ENCODE measurements around the gene NDST3.

NDST3 gene

DNA sequence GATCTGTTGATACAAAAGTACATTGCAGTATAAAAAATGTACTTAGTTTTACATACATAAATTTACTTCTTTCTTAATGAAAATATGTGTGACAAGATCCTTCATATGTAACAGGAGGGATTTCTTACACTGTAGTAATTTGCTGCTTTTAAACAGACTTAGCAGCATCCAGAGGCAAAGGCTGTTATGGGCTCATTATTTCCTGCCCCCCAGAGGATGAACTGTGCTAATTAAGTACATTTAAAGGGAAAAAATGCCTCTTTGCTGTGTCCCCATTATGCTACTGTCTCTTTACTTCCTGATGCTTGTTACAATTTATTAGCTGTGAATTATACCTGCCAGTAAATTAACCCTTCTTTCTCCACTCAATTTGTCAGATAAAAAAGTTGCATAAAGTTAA is 47.1 kb downstream of the NDST3 start:
- no peak for DNase-seq (ENCODE audit: low read depth)

DNA sequence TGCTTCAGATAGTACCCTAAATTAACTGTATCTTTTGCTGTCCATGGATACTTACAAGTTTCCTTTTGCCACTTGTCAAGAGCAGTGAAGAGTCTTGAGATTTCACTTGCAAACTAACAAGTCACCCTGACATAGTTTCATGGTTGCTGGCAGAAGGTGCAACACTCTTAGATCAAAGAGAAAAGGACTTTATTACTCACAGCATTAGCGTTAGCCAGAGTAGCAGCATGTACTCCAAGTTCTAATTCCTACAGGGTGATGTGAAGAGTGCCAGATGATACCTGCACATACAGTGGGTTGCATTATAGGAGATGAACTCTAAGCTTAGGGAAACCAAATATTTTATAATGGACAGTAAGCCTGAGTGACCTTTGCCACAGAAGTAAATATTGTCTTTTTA is 47.9 kb downstream of the NDST3 start:
- no peak for DNase-seq (ENCODE audit: low read depth)

DNA sequence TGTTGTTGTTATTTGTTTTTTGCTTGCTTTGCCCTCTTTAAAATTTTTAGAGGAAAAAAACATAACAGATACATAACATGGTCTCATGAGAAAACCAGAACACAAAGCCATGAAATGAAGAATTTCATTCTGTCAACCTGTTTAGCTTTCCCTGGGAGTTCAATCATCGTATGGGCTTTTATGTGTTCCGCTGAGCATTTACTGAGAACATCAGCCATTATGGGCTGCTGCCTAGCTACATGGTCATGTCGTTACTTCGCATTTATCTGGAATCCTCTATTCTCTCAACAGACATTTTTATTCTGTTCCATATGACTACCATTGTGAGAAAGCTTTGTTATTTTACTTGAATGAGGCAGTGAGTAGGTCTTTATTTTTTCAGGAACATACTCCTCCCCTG is 51.4 kb downstream of the NDST3 start:
- no peak for DNase-seq (ENCODE audit: low read depth)

GRCh38 chr4:118086344-118086743 is 52.1 kb downstream of the NDST3 start:
- no peak for DNase-seq (ENCODE audit: low read depth)

DNA sequence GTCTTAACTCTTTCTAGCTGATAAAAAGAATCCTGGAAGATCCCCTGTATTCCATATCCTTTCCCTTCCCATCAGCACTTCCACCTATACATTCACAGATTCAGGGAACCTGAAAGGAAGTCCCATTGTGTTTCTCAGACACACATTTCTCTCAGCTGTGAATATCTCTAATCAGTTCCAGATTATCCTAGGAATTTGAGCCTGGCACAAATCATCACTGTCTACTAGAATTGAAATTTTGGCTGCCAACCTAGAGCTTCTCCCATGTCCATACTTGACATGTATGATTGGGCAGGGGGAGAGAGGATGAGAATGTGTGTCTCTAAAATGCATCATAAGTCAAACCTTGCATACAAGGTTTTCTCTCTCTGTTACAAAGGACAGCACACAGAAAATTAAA is 53.1 kb downstream of the NDST3 start:
- no peak for DNase-seq (ENCODE audit: low read depth)

DNA sequence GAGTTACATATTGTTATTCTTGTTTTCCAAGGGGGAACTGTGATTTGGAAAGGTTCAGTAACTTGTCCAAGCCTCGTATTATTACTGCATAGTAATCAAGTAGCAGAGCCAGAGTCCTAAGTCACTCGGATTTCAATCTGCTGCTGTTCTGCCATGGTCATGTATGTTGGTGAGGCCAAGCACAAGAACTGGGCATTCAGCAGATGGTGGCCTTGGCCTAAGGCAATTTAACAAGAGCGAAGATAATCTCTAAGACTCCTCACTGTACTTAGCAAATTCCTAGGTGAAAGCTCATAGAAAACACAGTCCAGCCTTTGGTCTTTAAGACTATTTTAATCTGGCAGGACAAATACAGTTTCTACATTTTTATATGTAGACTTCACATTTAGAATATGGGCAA is 64.8 kb downstream of the NDST3 start:
- DNase-seq (ENCODE audit: low read depth), result no peak

- no peak for DNase-seq (ENCODE audit: low read depth)
Observed at GRCh38 chr4:118102195-118102594, 67.9 kb downstream of the NDST3 start.

- DNase-seq (ENCODE audit: low read depth), result no peak
Observed at GRCh38 chr4:118112117-118113046, 78.1 kb downstream of the NDST3 start.

DNA sequence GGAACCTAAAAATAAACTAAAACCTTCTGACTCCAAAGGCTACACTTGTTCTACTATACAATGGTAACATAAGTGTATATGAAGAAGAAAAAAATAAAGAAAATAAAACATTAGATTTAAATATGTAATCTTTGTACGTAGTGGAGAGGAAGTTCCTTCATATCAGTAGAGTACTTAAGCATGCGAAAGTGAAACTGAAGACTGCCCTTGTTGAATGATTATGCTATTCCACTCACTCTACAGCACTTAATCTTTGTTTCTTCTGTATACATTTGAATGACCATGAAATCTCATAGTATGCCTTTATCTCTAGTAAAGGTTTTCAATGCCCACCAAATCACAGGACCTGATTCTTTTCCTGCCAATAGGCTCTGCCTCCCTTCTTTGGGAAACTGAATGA is 78.9 kb downstream of the NDST3 start:
- no peak for DNase-seq (ENCODE audit: low read depth)

- no peak for DNase-seq (ENCODE audit: low read depth)
Observed at GRCh38 chr4:118114720-118115119, 80.4 kb downstream of the NDST3 start.

- no peak for DNase-seq (ENCODE audit: low read depth)
Observed at GRCh38 chr4:118120120-118120760, 86.0 kb downstream of the NDST3 start.

- no peak for DNase-seq (ENCODE audit: low read depth)
Observed at GRCh38 chr4:118124997-118125396, 90.7 kb downstream of the NDST3 start.

DNA sequence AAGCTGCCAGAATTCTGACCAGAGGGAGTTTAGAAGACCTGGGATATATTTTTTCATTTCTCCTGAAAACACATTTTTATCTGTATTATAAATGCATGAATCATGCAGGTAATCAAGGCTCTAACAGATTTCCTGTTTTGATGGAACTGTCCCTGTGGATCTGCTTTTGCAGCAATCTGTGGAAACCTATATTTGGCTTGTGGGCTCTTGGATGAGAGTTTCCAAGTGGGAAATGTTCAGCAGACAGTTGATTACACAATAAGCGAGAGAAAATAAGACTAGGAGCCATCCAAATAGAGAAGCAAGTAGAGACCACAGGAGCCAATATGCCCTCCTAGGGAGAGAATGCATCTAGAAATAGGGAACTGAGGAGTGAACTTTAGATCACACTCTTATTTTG is 105.0 kb downstream of the NDST3 start:
- no peak for DNase-seq (ENCODE audit: low read depth)

- no peak for DNase-seq (ENCODE audit: low read depth)
Observed at GRCh38 chr4:118141240-118141639, 107.0 kb downstream of the NDST3 start.

GRCh38 chr4:118154649-118155048 is 120.4 kb downstream of the NDST3 start:
- DNase-seq (ENCODE audit: low read depth), result no peak

DNA sequence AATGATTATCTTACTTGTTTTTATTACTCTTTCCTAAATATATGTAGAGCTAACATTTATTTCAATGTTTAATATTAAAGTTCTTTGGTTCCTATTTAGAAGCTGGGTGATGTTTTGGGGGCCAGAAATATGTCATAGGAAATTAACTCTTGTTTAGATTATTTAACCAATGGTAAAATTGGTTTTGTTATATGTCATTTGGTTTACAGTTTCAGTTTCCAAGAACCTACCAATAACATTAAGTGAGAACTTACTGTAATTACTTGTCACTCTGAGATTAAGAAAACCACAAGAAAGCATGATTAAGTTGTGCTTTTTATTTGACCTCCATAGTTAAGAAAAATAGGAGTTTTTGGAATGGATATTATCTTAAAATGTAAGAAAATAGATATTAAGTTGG is 121.2 kb downstream of the NDST3 start:
- DNase-seq (ENCODE audit: low read depth), result no peak

GRCh38 chr4:118158763-118159375 is 124.6 kb downstream of the NDST3 start:
- no peak for DNase-seq (ENCODE audit: low read depth)

DNA sequence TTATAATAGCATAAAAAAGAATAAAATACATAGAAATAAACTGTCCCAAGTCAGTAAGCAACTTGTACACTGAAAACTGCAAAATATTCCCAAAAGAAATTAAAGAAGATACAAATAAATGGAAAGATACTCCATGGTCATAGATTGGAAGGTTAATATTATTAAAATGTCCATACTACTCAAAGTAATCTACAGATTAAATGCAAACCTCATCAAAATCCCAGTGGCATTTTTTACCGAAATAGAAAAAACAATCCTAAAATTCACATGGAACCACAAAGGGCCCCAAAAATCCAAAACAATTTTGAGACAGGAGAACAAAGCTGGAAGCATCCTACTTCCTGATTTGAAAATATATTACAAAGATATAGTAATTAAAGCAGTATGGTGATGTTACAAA is 133.0 kb downstream of the NDST3 start:
- no peak for DNase-seq (ENCODE audit: low read depth)

DNA sequence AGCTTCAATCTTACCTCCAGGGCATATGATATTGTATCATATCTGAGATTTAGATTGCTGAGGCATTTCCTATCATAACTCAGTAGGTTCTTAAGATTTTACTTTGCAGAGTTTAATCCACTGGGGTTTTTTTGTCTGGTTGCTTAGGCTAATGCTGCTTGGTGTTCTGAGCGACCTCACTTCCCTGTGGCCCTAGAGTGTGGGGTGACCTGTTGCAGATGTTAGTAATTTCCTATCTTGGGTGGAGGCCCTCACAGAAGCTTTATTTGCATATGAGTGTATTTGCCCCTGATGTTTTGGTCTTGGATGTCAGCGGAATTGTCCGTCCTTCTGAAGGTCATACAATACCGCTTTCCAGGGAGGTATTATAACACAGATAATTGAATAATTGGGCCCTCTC is 137.1 kb downstream of the NDST3 start:
- no peak for DNase-seq (ENCODE audit: low read depth)

- DNase-seq (ENCODE audit: low read depth), result no peak
Observed at GRCh38 chr4:118173126-118173525, 138.8 kb downstream of the NDST3 start.

DNA sequence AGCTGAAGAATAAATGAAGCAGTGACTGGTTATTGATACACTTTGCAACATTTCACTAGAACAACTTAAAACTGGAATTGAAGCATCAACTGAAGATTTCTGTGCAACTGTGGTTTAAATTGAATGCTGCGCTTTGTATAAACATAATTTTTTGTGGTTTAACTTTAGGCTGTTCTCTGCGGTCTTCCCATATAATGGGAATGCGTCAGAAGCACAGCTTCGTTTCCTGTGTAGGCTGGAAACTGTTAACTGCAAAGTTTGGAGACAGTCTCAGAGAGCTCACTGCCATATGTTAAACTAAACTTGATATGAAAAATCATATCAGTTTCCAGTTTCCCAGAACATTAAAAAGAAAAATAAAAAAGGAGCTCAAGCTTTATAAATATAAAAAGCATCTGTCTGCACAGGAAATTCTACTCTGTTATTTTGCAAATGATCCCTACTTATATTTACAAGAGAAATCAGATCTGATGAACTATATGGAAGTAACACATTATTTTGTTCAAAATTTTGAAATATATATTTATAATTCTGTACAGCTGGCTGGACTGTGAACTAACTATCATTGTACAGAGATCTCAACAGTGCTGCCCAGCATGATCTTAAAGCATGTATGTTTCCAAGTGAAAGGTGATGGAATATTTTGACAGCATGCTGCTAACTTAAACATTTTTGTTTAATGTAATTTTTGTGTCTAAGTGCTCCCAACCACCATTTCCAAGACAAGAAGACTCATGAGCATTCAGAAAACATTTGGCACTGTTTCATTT is 139.9 kb downstream of the NDST3 start:
- no peak for DNase-seq (ENCODE audit: low read depth)

- no peak for DNase-seq (ENCODE audit: low read depth)
Observed at GRCh38 chr4:118175506-118175905, 141.2 kb downstream of the NDST3 start.

Measured in activated T-cell treated with anti-CD3 and anti-CD28 coated beads for 24 hours (primary cell).